Kidney tubule cell (primary cell): ENCODE data around the gene NCDN.

Source experiments
- DNase-seq: peaks from one replicate; pipeline ENCODE4 v3.0.0-alpha.2; 2018; ENCODE audit warnings: low spot score

The NCDN gene

GRCh38 chr1:35557611-35558373 is at the start of gene NCDN:
NCDN (plus strand) TSS chr1:35557799; CDS start chr1:35558191, 392 bp downstream.
- peak; percentile 97 for DNase-seq

- no peak for DNase-seq
Observed at GRCh38 chr1:35507947-35508346, 49.7 kb upstream of the NCDN start.

- DNase-seq, result no peak
Observed at GRCh38 chr1:35509558-35509957, 48.0 kb upstream of the NCDN start.

- DNase-seq, result no peak
Observed at GRCh38 chr1:35511305-35511704, 46.3 kb upstream of the NCDN start.

GRCh38 chr1:35518183-35518582 is 39.4 kb upstream of the NCDN start:
- DNase-seq, result no peak

GRCh38 chr1:35519432-35519831 is 38.2 kb upstream of the NCDN start:
- DNase-seq, result no peak

GRCh38 chr1:35524106-35524505 is 33.5 kb upstream of the NCDN start:
- DNase-seq, result no peak

GRCh38 chr1:35530168-35530567 is 27.4 kb upstream of the NCDN start:
- DNase-seq, result no peak

GRCh38 chr1:35530946-35531345 is 26.7 kb upstream of the NCDN start:
- no peak for DNase-seq

- DNase-seq, result no peak
Observed at GRCh38 chr1:35531368-35531767, 26.2 kb upstream of the NCDN start.

- DNase-seq, result no peak
Observed at GRCh38 chr1:35532497-35533223, 24.9 kb upstream of the NCDN start.

GRCh38 chr1:35533586-35533985 is 24.0 kb upstream of the NCDN start:
- no peak for DNase-seq

GRCh38 chr1:35535243-35535642 is 22.4 kb upstream of the NCDN start:
- no peak for DNase-seq

- DNase-seq, result no peak
Observed at GRCh38 chr1:35536556-35537162, 20.9 kb upstream of the NCDN start.

- no peak for DNase-seq
Observed at GRCh38 chr1:35537806-35538205, 19.8 kb upstream of the NCDN start.

- no peak for DNase-seq
Observed at GRCh38 chr1:35539073-35539823, 18.4 kb upstream of the NCDN start.

- DNase-seq, result no peak
Observed at GRCh38 chr1:35539824-35540261, 17.8 kb upstream of the NCDN start.

- DNase-seq, result peak; percentile 71
Observed at GRCh38 chr1:35544976-35545375, 12.6 kb upstream of the NCDN start.

- DNase-seq, result no peak
Observed at GRCh38 chr1:35546614-35547013, 11.0 kb upstream of the NCDN start.

GRCh38 chr1:35553851-35554250 is 3.7 kb upstream of the NCDN start:
- no peak for DNase-seq

- DNase-seq, result no peak
Observed at GRCh38 chr1:35554266-35555211, 3.1 kb upstream of the NCDN start.
